GM12865 (cell line): ENCODE data around the gene BST1.

ENCODE experiments used
- DNase-seq: peaks from one replicate; pipeline ENCODE4 v3.0.0; 2010; ENCODE audit warnings: low read depth
- H3K4me3 ChIP-seq: 2 replicates; pipeline ENCODE4 v1.5.1; 2011; ENCODE audit warnings: mild to moderate bottlenecking, low read depth, low read length, control low read depth
- TF ChIP-seq, protein P1 (sequence below): IDR thresholded peaks from 2 replicates; pipeline ENCODE4 v1.5.1; 2011; ENCODE audit warnings: low read length, control low read depth, low read depth, inconsistent platforms; ENCODE audit not compliant: insufficient read depth; ENCODE audit errors: missing control alignments

The BST1 gene

GRCh38 chr4:15707363-15707715, 4.5 kb downstream of the BST1 start:
- no peak overlapping the region for H3K4me3 ChIP-seq
- TF ChIP-seq, protein P1, sequence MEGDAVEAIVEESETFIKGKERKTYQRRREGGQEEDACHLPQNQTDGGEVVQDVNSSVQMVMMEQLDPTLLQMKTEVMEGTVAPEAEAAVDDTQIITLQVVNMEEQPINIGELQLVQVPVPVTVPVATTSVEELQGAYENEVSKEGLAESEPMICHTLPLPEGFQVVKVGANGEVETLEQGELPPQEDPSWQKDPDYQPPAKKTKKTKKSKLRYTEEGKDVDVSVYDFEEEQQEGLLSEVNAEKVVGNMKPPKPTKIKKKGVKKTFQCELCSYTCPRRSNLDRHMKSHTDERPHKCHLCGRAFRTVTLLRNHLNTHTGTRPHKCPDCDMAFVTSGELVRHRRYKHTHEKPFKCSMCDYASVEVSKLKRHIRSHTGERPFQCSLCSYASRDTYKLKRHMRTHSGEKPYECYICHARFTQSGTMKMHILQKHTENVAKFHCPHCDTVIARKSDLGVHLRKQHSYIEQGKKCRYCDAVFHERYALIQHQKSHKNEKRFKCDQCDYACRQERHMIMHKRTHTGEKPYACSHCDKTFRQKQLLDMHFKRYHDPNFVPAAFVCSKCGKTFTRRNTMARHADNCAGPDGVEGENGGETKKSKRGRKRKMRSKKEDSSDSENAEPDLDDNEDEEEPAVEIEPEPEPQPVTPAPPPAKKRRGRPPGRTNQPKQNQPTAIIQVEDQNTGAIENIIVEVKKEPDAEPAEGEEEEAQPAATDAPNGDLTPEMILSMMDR: no peak
- no peak for DNase-seq

- TF ChIP-seq, protein P1: no peak
- H3K4me3 ChIP-seq: no peak overlapping the region
Measured at GRCh38 chr4:15711762-15712161, 8.9 kb downstream of the BST1 start.

DNA sequence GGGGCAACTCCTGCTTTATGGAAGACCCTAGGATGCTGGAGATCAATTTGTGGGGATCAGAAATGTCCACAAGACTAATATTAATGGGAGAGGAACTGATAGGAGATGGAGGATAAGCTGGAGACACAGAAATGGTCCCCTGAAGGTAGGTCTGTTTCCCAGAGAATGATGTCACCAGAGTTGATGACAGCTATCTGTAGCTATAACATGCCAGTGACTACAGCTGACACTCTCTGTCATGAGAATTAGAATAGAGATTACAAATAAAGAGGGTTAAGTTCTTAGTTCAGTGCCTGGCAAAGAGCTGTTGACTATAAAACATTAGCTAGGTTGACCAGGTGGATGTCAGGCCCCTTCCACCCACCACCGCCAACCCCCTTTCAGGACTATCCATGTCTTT, 9.3 kb downstream of the BST1 start:
- DNase-seq: no peak
- TF ChIP-seq, protein P1: no peak
- H3K4me3 ChIP-seq: no peak overlapping the region

More at GRCh38 chr4:15711762-15712161, 8.9 kb downstream of the BST1 start:
- DNase-seq: no peak

GRCh38 chr4:15714141-15714540, 11.3 kb downstream of the BST1 start:
- TF ChIP-seq, protein P1: no peak
- H3K4me3 ChIP-seq: no peak overlapping the region

GRCh38 chr4:15714646-15715435, 12.0 kb downstream of the BST1 start:
- no peak for DNase-seq
- H3K4me3 ChIP-seq: no peak overlapping the region
- TF ChIP-seq, protein P1: no peak

More at GRCh38 chr4:15714141-15714540, 11.3 kb downstream of the BST1 start:
- no peak for DNase-seq

GRCh38 chr4:15716115-15716514, 13.2 kb downstream of the BST1 start:
- no peak for DNase-seq
- H3K4me3 ChIP-seq: no peak overlapping the region
- TF ChIP-seq, protein P1: no peak

DNA sequence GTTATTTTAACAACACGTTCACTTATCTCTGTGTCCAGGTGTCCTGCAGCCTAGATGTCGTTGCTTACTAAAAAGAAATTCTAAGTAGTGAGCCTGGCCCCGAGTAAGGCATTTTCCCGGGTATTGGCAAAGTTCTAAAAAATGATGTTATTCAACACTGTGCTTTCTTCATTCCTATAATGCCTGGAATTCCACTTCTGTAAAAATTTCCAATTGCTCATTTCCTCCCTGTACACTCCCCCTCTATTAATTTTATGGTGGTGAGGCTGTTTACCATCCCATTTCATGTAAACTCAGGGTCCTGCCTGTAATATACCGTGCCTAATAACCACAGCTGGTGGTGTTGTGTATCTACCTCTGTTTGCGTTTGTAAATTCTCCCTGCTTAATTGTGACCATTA, 14.2 kb downstream of the BST1 start:
- H3K4me3 ChIP-seq: no peak overlapping the region
- DNase-seq: no peak
- TF ChIP-seq, protein P1: no peak
